DND-41 (cell line): ENCODE results near the gene CDAN1.

Experiments
- ATAC-seq: fragments of 200-7000 bp; cut with Tn5 transposase; 3 replicates; pipeline ENCODE4 v1.9.1; 2021; ENCODE audit warnings: low read depth; ENCODE audit not compliant: insufficient read depth
- DNase-seq: peaks from one replicate; pipeline ENCODE4 v3.0.0-alpha.2; 2020
- H2AFZ ChIP-seq: 2 replicates; pipeline ENCODE4 v1.6.0; 2012; ENCODE audit warnings: low read depth, low read length
- H3K27ac ChIP-seq: 2 replicates; pipeline ENCODE4 v1.5.1; 2012; ENCODE audit warnings: low read length, inconsistent platforms
- H3K27me3 ChIP-seq: fragments of 200-600 bp; sonication (generic); 2 replicates; pipeline ENCODE4 v1.6.0; 2012; ENCODE audit warnings: low read length, mild to moderate bottlenecking, inconsistent platforms; ENCODE audit not compliant: insufficient read depth, poor library complexity
- H3K36me3 ChIP-seq: 2 replicates; pipeline ENCODE4 v1.5.1; 2012; ENCODE audit warnings: low read length, inconsistent platforms; ENCODE audit not compliant: insufficient read depth
- H3K4me1 ChIP-seq: 2 replicates; pipeline ENCODE4 v1.5.1; 2012; ENCODE audit warnings: mild to moderate bottlenecking, low read length; ENCODE audit not compliant: insufficient read depth
- H3K4me2 ChIP-seq: 2 replicates; pipeline ENCODE4 v1.6.0; 2012; ENCODE audit warnings: mild to moderate bottlenecking, moderate library complexity, low read length, inconsistent platforms; ENCODE audit not compliant: insufficient read depth
- H3K4me3 ChIP-seq, 2 experiments: fragments of 200-600 bp in 1 of 2; shearing (Covaris generic) in 1 of 2; 2 replicates each; pipeline ENCODE4 v1.5.1; 2012 to 2016; ENCODE audit warnings: inconsistent platforms in 2 of 2, low read length in 2 of 2, mild to moderate bottlenecking in 2 of 2, low read depth in 1 of 2, moderate library complexity in 1 of 2
- H3K79me2 ChIP-seq: 2 replicates; pipeline ENCODE4 v1.6.0; 2012; ENCODE audit warnings: low read length, inconsistent platforms; ENCODE audit not compliant: insufficient read depth
- H3K9ac ChIP-seq: 2 replicates; pipeline ENCODE4 v1.6.0; 2012; ENCODE audit warnings: low read depth, mild to moderate bottlenecking, inconsistent platforms, low read length, moderate library complexity
- H3K9me3 ChIP-seq: 2 replicates; pipeline ENCODE4 v1.5.1; 2012; ENCODE audit warnings: low read length, moderate library complexity, mild to moderate bottlenecking, inconsistent platforms; ENCODE audit not compliant: insufficient read depth, severe bottlenecking
- H4K20me1 ChIP-seq: 2 replicates; pipeline ENCODE4 v1.6.0; 2012; ENCODE audit warnings: low read length; ENCODE audit not compliant: insufficient read depth
- EZH2 ChIP-seq: IDR thresholded peaks from 3 replicates; pipeline ENCODE4 v1.6.1; 2012; ENCODE audit warnings: borderline replicate concordance, low read depth, mild to moderate bottlenecking, moderate library complexity, low read length, inconsistent platforms; ENCODE audit not compliant: severe bottlenecking
- TF ChIP-seq, protein P1 (sequence below): IDR thresholded peaks from 2 replicates; pipeline ENCODE4 v1.5.1; 2012; ENCODE audit warnings: borderline replicate concordance, low read length, moderate library complexity, mild to moderate bottlenecking; ENCODE audit not compliant: poor library complexity, severe bottlenecking; ENCODE audit errors: extremely low read depth

Gene CDAN1

DNA sequence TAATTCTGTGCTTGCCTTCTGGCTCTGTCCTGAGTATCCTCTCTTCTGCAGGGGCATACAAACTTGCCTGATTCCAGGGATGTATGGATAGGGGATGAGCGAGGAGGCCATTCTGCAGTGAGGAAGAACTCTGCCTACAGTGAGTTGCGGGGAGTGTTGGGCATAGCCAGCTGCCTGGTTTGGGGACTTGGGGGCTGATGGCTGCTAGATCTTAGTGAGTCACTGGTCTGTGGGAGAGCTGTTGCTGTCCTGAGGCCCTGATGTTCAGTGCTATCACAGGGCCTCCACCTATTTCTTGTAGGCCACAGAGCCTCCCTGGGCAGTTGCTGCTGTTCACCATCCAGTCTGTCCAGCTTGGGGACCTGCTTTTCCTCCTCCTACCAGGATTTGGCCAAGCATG is 20.3 kb downstream of the CDAN1 start:
- no peak overlapping the region for H3K9ac ChIP-seq
- TF ChIP-seq, protein P1, sequence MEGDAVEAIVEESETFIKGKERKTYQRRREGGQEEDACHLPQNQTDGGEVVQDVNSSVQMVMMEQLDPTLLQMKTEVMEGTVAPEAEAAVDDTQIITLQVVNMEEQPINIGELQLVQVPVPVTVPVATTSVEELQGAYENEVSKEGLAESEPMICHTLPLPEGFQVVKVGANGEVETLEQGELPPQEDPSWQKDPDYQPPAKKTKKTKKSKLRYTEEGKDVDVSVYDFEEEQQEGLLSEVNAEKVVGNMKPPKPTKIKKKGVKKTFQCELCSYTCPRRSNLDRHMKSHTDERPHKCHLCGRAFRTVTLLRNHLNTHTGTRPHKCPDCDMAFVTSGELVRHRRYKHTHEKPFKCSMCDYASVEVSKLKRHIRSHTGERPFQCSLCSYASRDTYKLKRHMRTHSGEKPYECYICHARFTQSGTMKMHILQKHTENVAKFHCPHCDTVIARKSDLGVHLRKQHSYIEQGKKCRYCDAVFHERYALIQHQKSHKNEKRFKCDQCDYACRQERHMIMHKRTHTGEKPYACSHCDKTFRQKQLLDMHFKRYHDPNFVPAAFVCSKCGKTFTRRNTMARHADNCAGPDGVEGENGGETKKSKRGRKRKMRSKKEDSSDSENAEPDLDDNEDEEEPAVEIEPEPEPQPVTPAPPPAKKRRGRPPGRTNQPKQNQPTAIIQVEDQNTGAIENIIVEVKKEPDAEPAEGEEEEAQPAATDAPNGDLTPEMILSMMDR: no peak
- no peak for TF ChIP-seq EZH2
- no peak for ATAC-seq

GRCh38 chr15:42716125-42716524 is 20.8 kb downstream of the CDAN1 start:
- H2AFZ ChIP-seq: no peak overlapping the region
- no peaks in the 10 kb centered on the region for H3K9me3 ChIP-seq
- H3K9ac ChIP-seq: no peak overlapping the region
- DNase-seq: no peak
- H3K36me3 ChIP-seq: peaks cover 6% of the 10 kb centered on the region; the same call in 1 of the 2 replicates
- no peak overlapping the region for H3K27ac ChIP-seq
- H3K4me2 ChIP-seq: no peak overlapping the region
- H3K4me1 ChIP-seq: no peaks in the 10 kb centered on the region
- H3K79me2 ChIP-seq: no peaks in the 10 kb centered on the region
- H3K27me3 ChIP-seq: no peaks in the 10 kb centered on the region
- no peak overlapping the region for H3K4me3 ChIP-seq
- TF ChIP-seq, protein P1: no peak
- H4K20me1 ChIP-seq: no peaks in the 10 kb centered on the region
- ATAC-seq: no peak

More for the DNA sequence above, 20.3 kb downstream of the CDAN1 start:
- Histone ChIP-seq H3K4me2 (no peak overlapping the region), H3K79me2 (no peaks in the 10 kb centered on the region), H3K4me3 (no peak overlapping the region), H3K36me3 (peaks cover 6% of the 10 kb centered on the region; the same call in 1 of the 2 replicates), H3K4me1 (no peaks in the 10 kb centered on the region), H3K27me3 (no peaks in the 10 kb centered on the region), H3K9me3 (no peaks in the 10 kb centered on the region), H2AFZ (no peak overlapping the region), H3K27ac (no peak overlapping the region), H4K20me1 (no peaks in the 10 kb centered on the region)
- DNase-seq: no peak

GRCh38 chr15:42712584-42712983 is 24.3 kb downstream of the CDAN1 start:
- no peaks in the 10 kb centered on the region for H3K9me3 ChIP-seq
- no peak for TF ChIP-seq EZH2
- TF ChIP-seq, protein P1: no peak
- H3K27me3 ChIP-seq: no peaks in the 10 kb centered on the region
- no peak overlapping the region for H2AFZ ChIP-seq
- H3K27ac ChIP-seq: no peak overlapping the region
- no peak overlapping the region for H3K4me3 ChIP-seq
- no peaks in the 10 kb centered on the region for H4K20me1 ChIP-seq
- DNase-seq (no peak), ATAC-seq (no peak)
- no peaks in the 10 kb centered on the region for H3K36me3 ChIP-seq
- H3K9ac ChIP-seq: no peak overlapping the region
- H3K4me1 ChIP-seq: no peaks in the 10 kb centered on the region
- no peak overlapping the region for H3K4me2 ChIP-seq
- no peaks in the 10 kb centered on the region for H3K79me2 ChIP-seq

DNA sequence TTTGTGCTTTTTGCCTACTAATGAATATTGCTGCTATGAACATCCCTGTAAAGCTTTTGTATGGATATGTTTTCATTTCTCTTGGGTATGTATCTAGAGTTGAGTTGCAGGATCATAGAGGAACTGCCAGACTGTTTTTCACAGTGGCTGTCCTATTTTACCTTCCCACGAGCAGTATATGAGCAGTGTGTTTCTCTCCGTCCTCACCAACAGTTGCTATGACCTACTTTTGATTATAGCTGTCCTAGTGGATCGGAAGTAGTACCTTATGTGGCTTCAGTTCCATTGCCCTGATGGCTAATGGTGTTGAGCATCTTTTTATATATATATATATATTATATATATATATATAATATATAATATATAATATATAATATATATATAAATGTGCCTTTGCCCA is 25.2 kb downstream of the CDAN1 start:
- no peak overlapping the region for H2AFZ ChIP-seq
- no peak for ATAC-seq

More for the DNA sequence above, 25.2 kb downstream of the CDAN1 start:
- no peak for TF ChIP-seq EZH2
- TF ChIP-seq, protein P1: no peak
- H3K27me3 ChIP-seq: no peaks in the 10 kb centered on the region
- no peak overlapping the region for H3K9ac ChIP-seq
- H3K4me2 ChIP-seq: no peak overlapping the region
- no peak overlapping the region for H3K27ac ChIP-seq
- no peaks in the 10 kb centered on the region for H3K4me1 ChIP-seq
- no peaks in the 10 kb centered on the region for H4K20me1 ChIP-seq
- H3K79me2 ChIP-seq: no peaks in the 10 kb centered on the region
- no peak overlapping the region for H3K4me3 ChIP-seq
- H3K9me3 ChIP-seq: no peaks in the 10 kb centered on the region
- no peaks in the 10 kb centered on the region for H3K36me3 ChIP-seq
- DNase-seq: no peak
